Mesendoderm (in vitro differentiated cells): ENCODE data around the gene LRRTM2.

ENCODE experiments used
- DNase-seq: peaks from one replicate; pipeline ENCODE4 v3.0.0; 2013
- H2AK5ac ChIP-seq: 2 replicates; pipeline ENCODE4 v1.6.1; 2013; ENCODE audit warnings: low read length, inconsistent platforms
- H2BK120ac ChIP-seq: 2 replicates; pipeline ENCODE4 v1.6.1; 2013; ENCODE audit warnings: low read depth, mild to moderate bottlenecking, low read length, moderate library complexity, mixed read lengths
- H2BK15ac ChIP-seq: replicated peaks from 2 replicates; pipeline ENCODE4 v1.6.1; 2013; ENCODE audit warnings: low read depth, mild to moderate bottlenecking, moderate library complexity
- H2BK5ac ChIP-seq: 2 replicates; pipeline ENCODE4 v1.6.1; 2013; ENCODE audit warnings: low read length, inconsistent platforms
- H3K18ac ChIP-seq: 2 replicates; pipeline ENCODE4 v1.6.1; 2013; ENCODE audit warnings: mild to moderate bottlenecking, low read length, mixed read lengths
- H3K23ac ChIP-seq: one replicate; pipeline ENCODE4 v1.6.1; 2013; ENCODE audit warnings: low read length
- H3K27ac ChIP-seq: 2 replicates; pipeline ENCODE4 v1.5.1; 2013; ENCODE audit warnings: low read depth, mild to moderate bottlenecking, inconsistent platforms, low read length, moderate library complexity
- H3K27me3 ChIP-seq: 2 replicates; pipeline ENCODE4 v1.6.1; 2013; ENCODE audit warnings: low read length, control low read depth, mild to moderate bottlenecking, inconsistent platforms; ENCODE audit not compliant: insufficient read depth, poor library complexity
- H3K36me3 ChIP-seq: 2 replicates; pipeline ENCODE4 v1.6.1; 2013; ENCODE audit warnings: low read length, inconsistent platforms; ENCODE audit not compliant: control insufficient read depth, insufficient read depth
- H3K4ac ChIP-seq: one replicate; pipeline ENCODE4 v1.6.1; 2013; ENCODE audit warnings: low read depth, mild to moderate bottlenecking, low read length, moderate library complexity
- H3K4me1 ChIP-seq: 2 replicates; pipeline ENCODE4 v1.6.1; 2013; ENCODE audit warnings: low read depth, low read length, inconsistent platforms; ENCODE audit not compliant: control insufficient read depth
- H3K4me2 ChIP-seq: 2 replicates; pipeline ENCODE4 v1.6.1; 2013; ENCODE audit warnings: low read length
- H3K4me3 ChIP-seq: 2 replicates; pipeline ENCODE4 v1.5.1; 2013; ENCODE audit warnings: mild to moderate bottlenecking, low read length
- H3K56ac ChIP-seq: one replicate; pipeline ENCODE4 v1.6.1; 2013; ENCODE audit warnings: low read length
- H3K79me1 ChIP-seq: 2 replicates; pipeline ENCODE4 v1.6.1; 2013; ENCODE audit warnings: low read length, inconsistent platforms
- H3K79me2 ChIP-seq: 2 replicates; pipeline ENCODE4 v1.6.1; 2013; ENCODE audit warnings: mild to moderate bottlenecking, low read length; ENCODE audit not compliant: control insufficient read depth, insufficient read depth
- H3K9ac ChIP-seq: 2 replicates; pipeline ENCODE4 v1.6.1; 2013; ENCODE audit warnings: low read length, inconsistent platforms
- H4K5ac ChIP-seq: one replicate; pipeline ENCODE4 v1.6.1; 2013; ENCODE audit warnings: low read length
- H4K8ac ChIP-seq: one replicate; pipeline ENCODE4 v1.6.1; 2013; ENCODE audit warnings: low read depth, mild to moderate bottlenecking, control low read depth, low read length, moderate library complexity
- WGBS: extraction: QIAGEN DNeasy Blood & Tissue Kit; methylation state at CpG from one replicate; pipeline ENCODE4 v1.1.7; 2013; ENCODE audit warnings: low lambda C conversion rate, missing lambda C conversion rate; ENCODE audit not compliant: insufficient coverage; ENCODE audit errors: extremely low coverage; 5-methylcytosine and 5-hydroxymethylcytosine counted together

Gene LRRTM2

GRCh38 chr5:138833726-138834480 is 41.2 kb downstream of the LRRTM2 start:
- no peak overlapping the region for H3K27ac ChIP-seq
- no peak for DNase-seq
- H2BK5ac ChIP-seq = no peak overlapping the region
- no peak overlapping the region for H3K23ac ChIP-seq
- no peak overlapping the region for H3K4ac ChIP-seq
- H3K36me3 ChIP-seq = no peaks in the 10 kb centered on the region
- no peaks in the 10 kb centered on the region for H3K27me3 ChIP-seq
- 100% methylated on average over 1 of the region's 3 CpGs for WGBS
- H3K4me3 ChIP-seq = no peak overlapping the region
- H3K4me2 ChIP-seq = no peak overlapping the region
- H3K18ac ChIP-seq = no peak overlapping the region
- no peak overlapping the region for H2AK5ac ChIP-seq
- H4K8ac ChIP-seq = no peak overlapping the region
- H3K79me1 ChIP-seq = peaks cover 8% of the 10 kb centered on the region
- no peaks in the 10 kb centered on the region for H3K4me1 ChIP-seq
- no peak overlapping the region for H2BK15ac ChIP-seq
- peaks cover 4% of the 10 kb centered on the region for H3K79me2 ChIP-seq
- H3K56ac ChIP-seq = no peak overlapping the region
- no peak overlapping the region for H4K5ac ChIP-seq
- H2BK120ac ChIP-seq = no peak overlapping the region
- H3K9ac ChIP-seq = no peak overlapping the region

- Histone ChIP-seq H4K8ac (no peak overlapping the region), H3K23ac (no peak overlapping the region), H4K5ac (no peak overlapping the region), H3K27ac (no peak overlapping the region), H2BK5ac (no peak overlapping the region), H2BK120ac (no peak overlapping the region), H3K79me2 (peaks cover 4% of the 10 kb centered on the region), H3K4me2 (no peak overlapping the region), H3K4me1 (no peaks in the 10 kb centered on the region), H3K36me3 (no peaks in the 10 kb centered on the region), H3K4ac (no peak overlapping the region), H3K9ac (no peak overlapping the region), H3K18ac (no peak overlapping the region), H3K27me3 (no peaks in the 10 kb centered on the region), H3K56ac (no peak overlapping the region), H2AK5ac (no peak overlapping the region), H3K79me1 (peaks cover 8% of the 10 kb centered on the region), H2BK15ac (no peak overlapping the region), H3K4me3 (no peak overlapping the region)
- no peak for DNase-seq
- no CpG with 5 or more reads among the region's 2 CpGs for WGBS
Measured at GRCh38 chr5:138833080-138833479, 42.1 kb downstream of the LRRTM2 start.

- H3K79me1 ChIP-seq = peaks cover 8% of the 10 kb centered on the region
- no peaks in the 10 kb centered on the region for H3K4me1 ChIP-seq
- no peak overlapping the region for H3K18ac ChIP-seq
- no peak overlapping the region for H3K23ac ChIP-seq
- H3K4me3 ChIP-seq = no peak overlapping the region
- H3K36me3 ChIP-seq = peaks cover 2% of the 10 kb centered on the region
- H3K27ac ChIP-seq = no peak overlapping the region
- H3K27me3 ChIP-seq = no peaks in the 10 kb centered on the region
- H3K79me2 ChIP-seq = peaks cover 6% of the 10 kb centered on the region
- no peak overlapping the region for H3K4ac ChIP-seq
- H2BK120ac ChIP-seq = no peak overlapping the region
- no peak for DNase-seq
- no peak overlapping the region for H4K8ac ChIP-seq
- no peak overlapping the region for H2BK5ac ChIP-seq
- H2BK15ac ChIP-seq = no peak overlapping the region
- WGBS = no CpG with 5 or more reads among the region's 2 CpGs
- H3K9ac ChIP-seq = no peak overlapping the region
- H3K4me2 ChIP-seq = no peak overlapping the region
- no peak overlapping the region for H3K56ac ChIP-seq
- H4K5ac ChIP-seq = no peak overlapping the region
- no peak overlapping the region for H2AK5ac ChIP-seq
Measured at GRCh38 chr5:138832218-138832617, 42.9 kb downstream of the LRRTM2 start.

GRCh38 chr5:138831703-138832102 is 43.4 kb downstream of the LRRTM2 start:
- Histone ChIP-seq H3K79me1 (peaks cover 8% of the 10 kb centered on the region), H3K27ac (no peak overlapping the region), H3K9ac (no peak overlapping the region), H2BK5ac (no peak overlapping the region), H4K5ac (no peak overlapping the region), H3K18ac (no peak overlapping the region), H3K56ac (no peak overlapping the region), H3K4me3 (no peak overlapping the region), H3K4ac (no peak overlapping the region), H4K8ac (no peak overlapping the region), H3K4me1 (no peaks in the 10 kb centered on the region), H2AK5ac (no peak overlapping the region), H2BK120ac (no peak overlapping the region), H3K27me3 (no peaks in the 10 kb centered on the region), H3K4me2 (no peak overlapping the region), H2BK15ac (no peak overlapping the region), H3K36me3 (peaks cover 2% of the 10 kb centered on the region), H3K23ac (no peak overlapping the region), H3K79me2 (peaks cover 6% of the 10 kb centered on the region)
- DNase-seq = no peak

- H3K79me2 ChIP-seq = peaks cover 2% of the 10 kb centered on the region
- H3K56ac ChIP-seq = no peak overlapping the region
- H3K36me3 ChIP-seq = peaks cover 2% of the 10 kb centered on the region
- H3K9ac ChIP-seq = no peak overlapping the region
- no peak overlapping the region for H3K18ac ChIP-seq
- WGBS = no CpG with 5 or more reads among the region's 3 CpGs
- H3K4me1 ChIP-seq = no peaks in the 10 kb centered on the region
- no peak overlapping the region for H4K8ac ChIP-seq
- H2BK120ac ChIP-seq = no peak overlapping the region
- peaks cover 4% of the 10 kb centered on the region for H3K79me1 ChIP-seq
- H3K4ac ChIP-seq = no peak overlapping the region
- H4K5ac ChIP-seq = no peak overlapping the region
- no peak overlapping the region for H2AK5ac ChIP-seq
- DNase-seq = no peak
- H3K4me2 ChIP-seq = no peak overlapping the region
- H3K23ac ChIP-seq = no peak overlapping the region
- H2BK5ac ChIP-seq = no peak overlapping the region
- H2BK15ac ChIP-seq = no peak overlapping the region
- no peak overlapping the region for H3K27ac ChIP-seq
- H3K4me3 ChIP-seq = no peak overlapping the region
- no peaks in the 10 kb centered on the region for H3K27me3 ChIP-seq
Measured at GRCh38 chr5:138829341-138829740, 45.8 kb downstream of the LRRTM2 start.

- H3K9ac ChIP-seq = no peak overlapping the region
- no peak overlapping the region for H3K27ac ChIP-seq
- H3K4ac ChIP-seq = no peak overlapping the region
- H3K79me2 ChIP-seq = peaks cover 2% of the 10 kb centered on the region
- H3K18ac ChIP-seq = no peak overlapping the region
- H3K4me3 ChIP-seq = no peak overlapping the region
- H2BK15ac ChIP-seq = no peak overlapping the region
- H2AK5ac ChIP-seq = no peak overlapping the region
- WGBS = no CpG with 5 or more reads among the region's 4 CpGs
- no peak overlapping the region for H2BK5ac ChIP-seq
- H3K23ac ChIP-seq = no peak overlapping the region
- H3K56ac ChIP-seq = no peak overlapping the region
- DNase-seq = no peak
- no peak overlapping the region for H4K8ac ChIP-seq
- H2BK120ac ChIP-seq = no peak overlapping the region
- no peak overlapping the region for H3K4me2 ChIP-seq
- no peaks in the 10 kb centered on the region for H3K27me3 ChIP-seq
- peaks cover 4% of the 10 kb centered on the region for H3K79me1 ChIP-seq
- peaks cover 2% of the 10 kb centered on the region for H3K36me3 ChIP-seq
- H4K5ac ChIP-seq = no peak overlapping the region
- no peaks in the 10 kb centered on the region for H3K4me1 ChIP-seq
Measured at GRCh38 chr5:138828556-138828955, 46.6 kb downstream of the LRRTM2 start.
